GM23338 (cell line): ENCODE data around the gene CDH4. TPM values are rescaled to one million over a fixed set of nuclear protein-coding genes. Genes with fewer than 3 reads are reported as not detected.

Experiments
- ATAC-seq: fragments of 200-7000 bp; cut with Tn5 transposase; 3 replicates; pipeline ENCODE4 v1.9.1; 2020
- DNase-seq: peaks from one replicate; pipeline ENCODE4 v3.0.0-alpha.2; 2015; ENCODE audit warnings: low spot score
- H2AFZ ChIP-seq: fragments of 200-600 bp; sonication (generic); 2 replicates; pipeline ENCODE4 v1.8.0; 2016; ENCODE audit warnings: antibody characterized with exemption, mild to moderate bottlenecking, moderate library complexity
- H3F3A ChIP-seq: fragments of 200-600 bp; sonication (generic); replicated peaks from 2 replicates; pipeline ENCODE4 v1.8.0; 2017; ENCODE audit warnings: antibody characterized with exemption, mixed run types, low read depth
- H3K27ac ChIP-seq: fragments of 200-600 bp; sonication (generic); 2 replicates; pipeline ENCODE4 v1.6.1; 2016; ENCODE audit warnings: low read depth
- H3K27me3 ChIP-seq: fragments of 200-600 bp; sonication (generic); 2 replicates; pipeline ENCODE4 v1.8.0; 2016; ENCODE audit warnings: mild to moderate bottlenecking, mixed run types, moderate library complexity; ENCODE audit not compliant: insufficient read depth
- H3K36me3 ChIP-seq: fragments of 200-600 bp; sonication (generic); 2 replicates; pipeline ENCODE4 v1.8.0; 2016; ENCODE audit warnings: mild to moderate bottlenecking; ENCODE audit not compliant: insufficient read depth
- H3K4me1 ChIP-seq: fragments of 200-600 bp; sonication (generic); 2 replicates; pipeline ENCODE4 v1.8.0; 2016; ENCODE audit warnings: mild to moderate bottlenecking, moderate library complexity; ENCODE audit not compliant: insufficient read depth
- H3K4me2 ChIP-seq: fragments of 200-600 bp; sonication (generic); 2 replicates; pipeline ENCODE4 v1.7.1; 2017; ENCODE audit warnings: mixed run types
- H3K4me3 ChIP-seq: fragments of 200-600 bp; sonication (generic); 2 replicates; pipeline ENCODE4 v1.6.1; 2016; ENCODE audit warnings: mixed run types
- H3K79me2 ChIP-seq: fragments of 200-600 bp; sonication (generic); replicated peaks from 2 replicates; pipeline ENCODE4 v1.8.0; 2017; ENCODE audit warnings: mild to moderate bottlenecking; ENCODE audit not compliant: insufficient read depth
- H3K9me2 ChIP-seq: fragments of 200-600 bp; sonication (generic); 2 replicates; pipeline ENCODE4 v1.8.0; 2017; ENCODE audit not compliant: insufficient read depth
- H4K20me1 ChIP-seq: fragments of 200-600 bp; sonication (generic); replicated peaks from 2 replicates; pipeline ENCODE4 v1.8.0; 2017; ENCODE audit warnings: mild to moderate bottlenecking; ENCODE audit not compliant: insufficient read depth
- H3K27ac Mint-ChIP-seq: 2 replicates; pipeline ENCODE4 v1.8.0; 2020; ENCODE audit warnings: inconsistent platforms, mild to moderate bottlenecking, moderate library complexity, mixed read lengths
- H3K27me3 Mint-ChIP-seq: 3 replicates; pipeline ENCODE4 v1.8.0; 2022; ENCODE audit warnings: low read depth, mild to moderate bottlenecking, moderate library complexity, mixed read lengths, inconsistent platforms; ENCODE audit not compliant: insufficient read depth, poor library complexity
- H3K36me3 Mint-ChIP-seq: 3 replicates; pipeline ENCODE4 v1.8.0; 2021; ENCODE audit warnings: low read depth, mild to moderate bottlenecking, inconsistent platforms, moderate library complexity, mixed read lengths
- H3K4me1 Mint-ChIP-seq: 3 replicates; pipeline ENCODE4 v1.8.0; 2020; ENCODE audit warnings: mild to moderate bottlenecking, inconsistent platforms, mixed read lengths
- H3K4me3 Mint-ChIP-seq: 3 replicates; pipeline ENCODE4 v1.8.0; 2021; ENCODE audit warnings: moderate library complexity, mild to moderate bottlenecking, inconsistent platforms, mixed read lengths
- H3K9me3 Mint-ChIP-seq: 3 replicates; pipeline ENCODE4 v1.8.0; 2020; ENCODE audit warnings: moderate library complexity, mild to moderate bottlenecking, inconsistent platforms, mixed read lengths
- CREB1 ChIP-seq: fragments of 250-450 bp; sonication (Bioruptor Pico); IDR thresholded peaks from 2 replicates; pipeline ENCODE4 v1.5.0; 2020; ENCODE audit warnings: low read depth, mild to moderate bottlenecking, moderate library complexity
- EZH2 ChIP-seq: fragments of 200-600 bp; sonication (generic); IDR thresholded peaks from one replicate; pipeline ENCODE4 v1.8.0; 2017; ENCODE audit warnings: antibody characterized with exemption, mild to moderate bottlenecking, low read depth; ENCODE audit not compliant: unreplicated experiment
- EZH2phosphoT487 ChIP-seq: fragments of 200-600 bp; sonication (generic); IDR thresholded peaks from one replicate; pipeline ENCODE4 v1.8.1; 2018; ENCODE audit warnings: antibody characterized with exemption; ENCODE audit not compliant: unreplicated experiment
- JUNB ChIP-seq: IDR thresholded peaks from one replicate; pipeline ENCODE4 v1.6.1; 2016; ENCODE audit warnings: antibody characterized with exemption; ENCODE audit not compliant: unreplicated experiment
- NANOG ChIP-seq: IDR thresholded peaks from 2 replicates; pipeline ENCODE4 v1.6.1; 2016; ENCODE audit warnings: antibody characterized with exemption, borderline replicate concordance
- POLR2AphosphoS5 ChIP-seq: IDR thresholded peaks from 2 replicates; pipeline ENCODE4 v1.6.1; 2016; ENCODE audit warnings: antibody characterized with exemption, low read depth
- REST ChIP-seq: IDR thresholded peaks from one replicate; pipeline ENCODE4 v1.6.1; 2018; ENCODE audit warnings: antibody characterized with exemption; ENCODE audit not compliant: unreplicated experiment
- STAT1 ChIP-seq: IDR thresholded peaks from one replicate; pipeline ENCODE4 v1.6.1; 2016; ENCODE audit warnings: antibody characterized with exemption; ENCODE audit not compliant: unreplicated experiment
- ZNF114 ChIP-seq: fragments of 250-450 bp; sonication (Bioruptor Pico); IDR thresholded peaks from 2 replicates; pipeline ENCODE4 v1.5.0; 2020; ENCODE audit warnings: mild to moderate bottlenecking, moderate library complexity
- ZNF331 ChIP-seq: fragments of 250-450 bp; sonication (Bioruptor Pico); IDR thresholded peaks from 2 replicates; pipeline ENCODE4 v1.5.0; 2020; ENCODE audit warnings: low read depth, mild to moderate bottlenecking, moderate library complexity
- polyA plus RNA-seq: library from polyadenylated mRNA; unstranded; fragments of >200 nt; fragmentation: Nextera tagmentation; extraction: Ambion mirVana; gene quantifications from 2 replicates; pipeline ENCODE4 v1.2.1, GENCODE V29; 2016
- total RNA-seq: library from RNA; depleted of rRNA; stranded (reverse); fragments of >200 nt; shearing (Covaris generic); gene quantifications from 2 replicates; pipeline ENCODE4 v1.2.3, GENCODE V29; 2014
- TF ChIP-seq, protein P1 (sequence below), 2 experiments: fragments of 200-600 bp in 1 of 2; sonication (generic) in 1 of 2; conservative IDR thresholded peaks; 2 replicates each; pipeline versions ENCODE4 v1.5.1 to v1.6.1; 2016 to 2017; ENCODE audit warnings: antibody characterized with exemption in 2 of 2, low read depth in 2 of 2, mild to moderate bottlenecking in 2 of 2, moderate library complexity in 1 of 2
- TF ChIP-seq, protein P2 (sequence below): IDR thresholded peaks from 2 replicates; pipeline ENCODE4 v1.6.1; 2016; ENCODE audit warnings: antibody characterized with exemption
- TF ChIP-seq, protein P3 (sequence below): fragments of 250-450 bp; sonication (Bioruptor Pico); IDR thresholded peaks from 2 replicates; pipeline ENCODE4 v1.5.0; 2020; ENCODE audit warnings: mild to moderate bottlenecking, moderate library complexity

The CDH4 gene
- total and polyA plus RNA-seq, 2 experiments from 2014 or later, result 1.2 to 4.2 TPM

GRCh38 chr20:61292821-61293612 lies 41.0 kb downstream of the CDH4 start:
- peaks cover 5% of the 10 kb centered on the region for H3K27me3 Mint-ChIP-seq
- TF ChIP-seq ZNF114 (CRISPR knock-in tag), result no peak
- TF ChIP-seq EZH2phosphoT487, result no peak
- no peak for TF ChIP-seq CREB1 (CRISPR knock-in tag)
- no peak for TF ChIP-seq NANOG
- TF ChIP-seq, protein P1, sequence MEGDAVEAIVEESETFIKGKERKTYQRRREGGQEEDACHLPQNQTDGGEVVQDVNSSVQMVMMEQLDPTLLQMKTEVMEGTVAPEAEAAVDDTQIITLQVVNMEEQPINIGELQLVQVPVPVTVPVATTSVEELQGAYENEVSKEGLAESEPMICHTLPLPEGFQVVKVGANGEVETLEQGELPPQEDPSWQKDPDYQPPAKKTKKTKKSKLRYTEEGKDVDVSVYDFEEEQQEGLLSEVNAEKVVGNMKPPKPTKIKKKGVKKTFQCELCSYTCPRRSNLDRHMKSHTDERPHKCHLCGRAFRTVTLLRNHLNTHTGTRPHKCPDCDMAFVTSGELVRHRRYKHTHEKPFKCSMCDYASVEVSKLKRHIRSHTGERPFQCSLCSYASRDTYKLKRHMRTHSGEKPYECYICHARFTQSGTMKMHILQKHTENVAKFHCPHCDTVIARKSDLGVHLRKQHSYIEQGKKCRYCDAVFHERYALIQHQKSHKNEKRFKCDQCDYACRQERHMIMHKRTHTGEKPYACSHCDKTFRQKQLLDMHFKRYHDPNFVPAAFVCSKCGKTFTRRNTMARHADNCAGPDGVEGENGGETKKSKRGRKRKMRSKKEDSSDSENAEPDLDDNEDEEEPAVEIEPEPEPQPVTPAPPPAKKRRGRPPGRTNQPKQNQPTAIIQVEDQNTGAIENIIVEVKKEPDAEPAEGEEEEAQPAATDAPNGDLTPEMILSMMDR (conservative IDR thresholded peaks at IDR 0.05; ENCODE audit: low read depth in 2 of 2), result no peak
- no peak for TF ChIP-seq POLR2AphosphoS5
- TF ChIP-seq EZH2, result no peak
- no peak for TF ChIP-seq JUNB
- no peak for TF ChIP-seq STAT1
- TF ChIP-seq, protein P2, sequence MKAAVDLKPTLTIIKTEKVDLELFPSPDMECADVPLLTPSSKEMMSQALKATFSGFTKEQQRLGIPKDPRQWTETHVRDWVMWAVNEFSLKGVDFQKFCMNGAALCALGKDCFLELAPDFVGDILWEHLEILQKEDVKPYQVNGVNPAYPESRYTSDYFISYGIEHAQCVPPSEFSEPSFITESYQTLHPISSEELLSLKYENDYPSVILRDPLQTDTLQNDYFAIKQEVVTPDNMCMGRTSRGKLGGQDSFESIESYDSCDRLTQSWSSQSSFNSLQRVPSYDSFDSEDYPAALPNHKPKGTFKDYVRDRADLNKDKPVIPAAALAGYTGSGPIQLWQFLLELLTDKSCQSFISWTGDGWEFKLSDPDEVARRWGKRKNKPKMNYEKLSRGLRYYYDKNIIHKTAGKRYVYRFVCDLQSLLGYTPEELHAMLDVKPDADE, result no peak
- no peak for TF ChIP-seq ZNF331 (CRISPR knock-in tag)
- TF ChIP-seq, protein P3, sequence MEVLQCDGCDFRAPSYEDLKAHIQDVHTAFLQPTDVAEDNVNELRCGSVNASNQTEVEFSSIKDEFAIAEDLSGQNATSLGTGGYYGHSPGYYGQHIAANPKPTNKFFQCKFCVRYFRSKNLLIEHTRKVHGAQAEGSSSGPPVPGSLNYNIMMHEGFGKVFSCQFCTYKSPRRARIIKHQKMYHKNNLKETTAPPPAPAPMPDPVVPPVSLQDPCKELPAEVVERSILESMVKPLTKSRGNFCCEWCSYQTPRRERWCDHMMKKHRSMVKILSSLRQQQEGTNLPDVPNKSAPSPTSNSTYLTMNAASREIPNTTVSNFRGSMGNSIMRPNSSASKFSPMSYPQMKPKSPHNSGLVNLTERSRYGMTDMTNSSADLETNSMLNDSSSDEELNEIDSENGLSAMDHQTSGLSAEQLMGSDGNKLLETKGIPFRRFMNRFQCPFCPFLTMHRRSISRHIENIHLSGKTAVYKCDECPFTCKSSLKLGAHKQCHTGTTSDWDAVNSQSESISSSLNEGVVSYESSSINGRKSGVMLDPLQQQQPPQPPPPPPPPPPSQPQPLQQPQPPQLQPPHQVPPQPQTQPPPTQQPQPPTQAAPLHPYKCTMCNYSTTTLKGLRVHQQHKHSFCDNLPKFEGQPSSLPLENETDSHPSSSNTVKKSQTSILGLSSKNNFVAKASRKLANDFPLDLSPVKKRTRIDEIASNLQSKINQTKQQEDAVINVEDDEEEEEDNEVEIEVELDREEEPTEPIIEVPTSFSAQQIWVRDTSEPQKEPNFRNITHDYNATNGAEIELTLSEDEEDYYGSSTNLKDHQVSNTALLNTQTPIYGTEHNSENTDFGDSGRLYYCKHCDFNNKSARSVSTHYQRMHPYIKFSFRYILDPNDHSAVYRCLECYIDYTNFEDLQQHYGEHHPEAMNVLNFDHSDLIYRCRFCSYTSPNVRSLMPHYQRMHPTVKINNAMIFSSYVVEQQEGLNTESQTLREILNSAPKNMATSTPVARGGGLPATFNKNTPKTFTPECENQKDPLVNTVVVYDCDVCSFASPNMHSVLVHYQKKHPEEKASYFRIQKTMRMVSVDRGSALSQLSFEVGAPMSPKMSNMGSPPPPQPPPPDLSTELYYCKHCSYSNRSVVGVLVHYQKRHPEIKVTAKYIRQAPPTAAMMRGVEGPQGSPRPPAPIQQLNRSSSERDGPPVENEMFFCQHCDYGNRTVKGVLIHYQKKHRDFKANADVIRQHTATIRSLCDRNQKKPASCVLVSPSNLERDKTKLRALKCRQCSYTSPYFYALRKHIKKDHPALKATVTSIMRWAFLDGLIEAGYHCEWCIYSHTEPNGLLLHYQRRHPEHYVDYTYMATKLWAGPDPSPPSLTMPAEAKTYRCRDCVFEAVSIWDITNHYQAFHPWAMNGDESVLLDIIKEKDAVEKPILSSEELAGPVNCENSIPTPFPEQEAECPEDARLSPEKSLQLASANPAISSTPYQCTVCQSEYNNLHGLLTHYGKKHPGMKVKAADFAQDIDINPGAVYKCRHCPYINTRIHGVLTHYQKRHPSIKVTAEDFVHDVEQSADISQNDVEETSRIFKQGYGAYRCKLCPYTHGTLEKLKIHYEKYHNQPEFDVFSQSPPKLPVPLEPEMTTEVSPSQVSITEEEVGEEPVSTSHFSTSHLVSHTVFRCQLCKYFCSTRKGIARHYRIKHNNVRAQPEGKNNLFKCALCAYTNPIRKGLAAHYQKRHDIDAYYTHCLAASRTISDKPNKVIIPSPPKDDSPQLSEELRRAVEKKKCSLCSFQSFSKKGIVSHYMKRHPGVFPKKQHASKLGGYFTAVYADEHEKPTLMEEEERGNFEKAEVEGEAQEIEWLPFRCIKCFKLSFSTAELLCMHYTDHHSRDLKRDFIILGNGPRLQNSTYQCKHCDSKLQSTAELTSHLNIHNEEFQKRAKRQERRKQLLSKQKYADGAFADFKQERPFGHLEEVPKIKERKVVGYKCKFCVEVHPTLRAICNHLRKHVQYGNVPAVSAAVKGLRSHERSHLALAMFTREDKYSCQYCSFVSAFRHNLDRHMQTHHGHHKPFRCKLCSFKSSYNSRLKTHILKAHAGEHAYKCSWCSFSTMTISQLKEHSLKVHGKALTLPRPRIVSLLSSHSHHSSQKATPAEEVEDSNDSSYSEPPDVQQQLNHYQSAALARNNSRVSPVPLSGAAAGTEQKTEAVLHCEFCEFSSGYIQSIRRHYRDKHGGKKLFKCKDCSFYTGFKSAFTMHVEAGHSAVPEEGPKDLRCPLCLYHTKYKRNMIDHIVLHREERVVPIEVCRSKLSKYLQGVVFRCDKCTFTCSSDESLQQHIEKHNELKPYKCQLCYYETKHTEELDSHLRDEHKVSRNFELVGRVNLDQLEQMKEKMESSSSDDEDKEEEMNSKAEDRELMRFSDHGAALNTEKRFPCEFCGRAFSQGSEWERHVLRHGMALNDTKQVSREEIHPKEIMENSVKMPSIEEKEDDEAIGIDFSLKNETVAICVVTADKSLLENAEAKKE, result no peak
- TF ChIP-seq REST, result no peak
- no peaks in the 10 kb centered on the region; the same call in 2 of the 3 replicates for H3K36me3 Mint-ChIP-seq
- peaks cover 16% of the 10 kb centered on the region for H3K4me1 Mint-ChIP-seq
- H3K79me2 ChIP-seq, result no peaks in the 10 kb centered on the region
- no peak for DNase-seq
- no peak overlapping the region for H3K4me3 ChIP-seq
- H4K20me1 ChIP-seq, result no peaks in the 10 kb centered on the region
- no peak overlapping the region for H3K27ac Mint-ChIP-seq
- ATAC-seq, result no peak
- H3K9me2 ChIP-seq, result no peaks in the 10 kb centered on the region
- no peak overlapping the region for H3K4me3 Mint-ChIP-seq
- H3K27ac ChIP-seq, result no peak overlapping the region
- H3K9me3 Mint-ChIP-seq, result no peaks in the 10 kb centered on the region; the same call in 1 of the 3 replicates
- no peak overlapping the region for H3K4me2 ChIP-seq
- no peaks in the 10 kb centered on the region for H3K4me1 ChIP-seq
- no peaks in the 10 kb centered on the region for H3K36me3 ChIP-seq
- H2AFZ ChIP-seq, result no peak overlapping the region
- H3F3A ChIP-seq, result no peaks in the 10 kb centered on the region
- no peaks in the 10 kb centered on the region for H3K27me3 ChIP-seq
